K562 treated with DMSO at 1 percent for 4 hours (cell line): ENCODE measurements around the gene BDNF. TPM values are rescaled to one million over a fixed set of nuclear protein-coding genes. Genes with fewer than 3 reads are reported as not detected.

Experiments used
- total RNA-seq: library from RNA; unstranded; fragments of 300-600 nt; gene quantifications from 2 replicates; pipeline ENCODE4 v1.2.3, GENCODE V29; 2022; ENCODE audit not compliant: insufficient read depth

BDNF gene
- not detected in 2 replicates for total RNA-seq

DNA sequence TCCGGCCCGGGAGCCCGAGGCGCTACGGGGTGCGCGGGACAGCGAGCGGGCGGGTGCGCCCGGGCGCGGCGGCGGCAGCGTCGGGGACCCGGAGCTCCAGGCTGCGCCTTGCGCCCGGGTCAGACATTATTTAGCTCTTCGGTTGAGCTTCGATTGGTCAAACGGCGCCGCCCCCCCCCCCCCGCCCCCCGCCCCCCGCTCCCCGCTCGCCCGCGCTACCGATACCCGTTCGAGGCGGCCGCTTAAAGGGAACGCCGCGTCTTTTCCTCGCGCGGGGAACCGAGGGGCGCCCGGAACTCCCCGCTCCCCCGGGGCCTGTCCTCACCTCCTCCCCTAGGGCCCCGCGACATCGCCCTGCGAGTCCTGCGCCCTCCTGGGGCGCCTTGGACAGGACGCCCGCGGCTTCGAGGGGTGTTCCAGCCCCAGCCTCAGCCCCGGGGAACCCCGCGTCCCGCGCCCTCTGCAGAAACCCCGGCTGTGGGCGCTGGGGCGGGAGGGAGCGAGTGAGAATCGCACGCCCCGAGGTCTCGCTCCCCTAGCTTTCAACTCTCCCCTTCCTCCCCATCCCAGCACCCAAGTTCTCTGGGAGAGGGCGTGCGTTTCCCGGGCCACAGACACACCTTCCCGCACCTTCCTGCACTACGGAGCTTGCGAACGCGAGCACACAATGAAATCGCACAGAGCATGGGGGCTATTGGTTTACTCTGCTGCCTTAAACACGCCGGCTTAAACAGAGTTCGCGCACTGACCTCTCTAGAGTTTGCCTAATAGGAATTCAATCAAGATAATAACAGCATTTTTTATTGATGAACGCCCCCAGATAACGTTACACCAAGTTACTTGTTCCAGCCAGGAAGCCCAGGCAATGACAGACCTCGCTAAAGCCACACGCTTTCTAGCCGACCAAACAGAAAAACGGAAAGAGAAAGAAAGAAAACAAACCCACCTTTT lies at the start of gene BDNF:
Gene BDNF, minus strand, starts transcription at position 105 of the 951 bp plus-strand sequence. CDS start 41,891 bp downstream, outside the sequence.

Other genes with a start within 250 kb of the BDNF start
- 4.8 and 7.8 TPM in 2 replicates for gene LGR4, start 227.7 kb downstream of the BDNF start, total RNA-seq
- 4.9 and 5.1 TPM in 2 replicates for gene LIN7C, start 193.7 kb downstream of the BDNF start, total RNA-seq